ENCODE measurements around the gene TMEM17.

TMEM17 gene

DNA sequence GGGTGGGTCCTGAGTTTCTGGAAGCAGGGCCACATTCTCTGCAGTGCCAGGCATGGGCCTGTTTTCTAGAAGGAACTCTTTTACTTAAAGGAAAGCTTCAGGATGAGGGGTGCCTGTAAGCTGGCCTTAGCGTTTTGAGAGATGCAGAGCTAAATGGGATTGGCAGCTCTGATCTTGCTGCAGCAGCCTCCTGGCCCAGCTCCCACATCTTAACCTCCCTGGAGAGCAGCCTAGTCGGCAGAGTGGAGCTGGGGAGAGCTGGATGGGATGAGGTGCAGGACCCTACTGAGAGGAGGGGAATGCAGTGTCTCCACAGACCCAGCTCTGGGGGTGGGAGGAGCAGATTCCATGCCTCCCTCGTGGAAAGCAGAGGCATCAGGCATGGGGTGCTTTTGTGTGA, 52.0 kb downstream of the TMEM17 start:
- Histone ChIP-seq H3K9me3 (ENCODE audit: insufficient read depth, low read depth, low read length) (no peaks in the 10 kb centered on the region), H3K4me3 (ENCODE audit: low read length) (no peak overlapping the region), H3K4me1 (ENCODE audit: insufficient read depth, low read length) (peaks cover 10% of the 10 kb centered on the region), H3K27ac (ENCODE audit: low read depth, low read length) (no peak overlapping the region), H3K36me3 (ENCODE audit: insufficient read depth, low read length) (no peaks in the 10 kb centered on the region), H3K9ac (ENCODE audit: low read depth, low read length) (no peak overlapping the region), H3K27me3 (ENCODE audit: insufficient read depth, low read length) (peaks cover 21% of the 10 kb centered on the region)
- 82% methylated on average over 3 of the region's 3 CpGs for WGBS

DNA sequence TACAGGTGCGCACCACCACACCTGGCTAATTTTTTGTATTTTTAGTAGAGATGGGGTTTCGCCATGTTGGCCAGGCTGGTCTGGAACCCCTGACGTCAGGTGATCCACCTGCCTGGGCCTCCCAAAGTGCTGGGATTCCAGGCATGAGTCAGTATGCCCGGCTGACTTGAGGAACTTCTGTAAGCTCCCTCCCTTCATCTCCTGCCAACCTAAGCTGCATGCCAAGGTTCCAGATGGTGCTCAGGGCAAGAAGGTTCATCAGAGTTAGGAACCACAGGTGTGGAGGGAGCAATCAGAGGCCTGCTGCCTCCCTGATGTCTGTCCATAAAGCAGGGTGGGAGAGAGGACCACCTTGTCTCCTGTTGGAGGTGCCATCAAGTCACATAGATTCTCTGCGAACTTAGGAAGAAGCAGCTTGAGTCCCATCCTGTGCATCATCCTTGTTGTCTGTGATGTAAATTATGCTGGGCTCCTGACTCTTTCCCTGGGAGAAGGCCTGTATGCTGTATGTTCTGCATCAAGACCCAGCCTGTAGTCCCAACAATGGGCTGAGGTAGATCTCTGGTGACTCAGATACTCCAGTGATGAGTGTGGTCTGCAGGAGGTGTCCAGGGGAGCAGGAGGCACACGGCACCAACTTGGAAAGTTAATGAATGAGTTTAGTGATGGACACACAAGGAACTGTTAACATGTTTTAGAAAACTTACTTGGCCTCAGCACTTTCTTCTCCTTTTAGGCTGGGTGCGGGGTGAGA, 53.1 kb downstream of the TMEM17 start:
- Histone ChIP-seq H3K9ac (ENCODE audit: low read depth, low read length) (no peak overlapping the region), H3K4me1 (ENCODE audit: insufficient read depth, low read length) (peaks cover 8% of the 10 kb centered on the region), H3K27me3 (ENCODE audit: insufficient read depth, low read length) (peaks cover 13% of the 10 kb centered on the region), H3K27ac (ENCODE audit: low read depth, low read length) (no peak overlapping the region), H3K36me3 (ENCODE audit: insufficient read depth, low read length) (no peaks in the 10 kb centered on the region), H3K9me3 (ENCODE audit: insufficient read depth, low read depth, low read length) (no peaks in the 10 kb centered on the region), H3K4me3 (ENCODE audit: low read length) (no peak overlapping the region)
- WGBS, result 93% methylated on average over 6 of the region's 7 CpGs

DNA sequence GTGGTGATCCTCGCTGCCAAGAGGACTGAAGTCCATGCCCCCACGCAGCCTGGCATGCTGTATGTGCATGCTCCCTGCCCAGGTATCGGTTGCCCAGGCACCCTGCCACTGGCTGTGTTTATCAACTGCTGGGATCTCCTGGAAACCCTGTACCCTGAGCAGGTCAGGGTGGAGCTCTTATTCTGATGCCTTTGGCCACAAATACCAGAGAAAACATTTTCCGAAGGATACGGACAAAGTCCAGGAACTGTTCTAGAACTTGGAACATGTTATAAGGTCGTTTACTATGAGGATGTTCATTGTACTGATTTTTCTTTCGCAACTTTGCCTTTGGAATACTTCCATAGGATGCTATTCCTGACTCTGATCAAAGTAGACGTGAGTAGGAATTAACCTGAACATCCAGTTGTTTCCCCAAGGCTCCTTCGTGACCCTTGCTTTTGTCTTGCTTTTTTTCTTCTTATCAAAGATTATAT, 55.2 kb downstream of the TMEM17 start:
- Histone ChIP-seq H3K27ac (ENCODE audit: low read depth, low read length) (no peak overlapping the region), H3K4me1 (ENCODE audit: insufficient read depth, low read length) (no peaks in the 10 kb centered on the region), H3K27me3 (ENCODE audit: insufficient read depth, low read length) (no peaks in the 10 kb centered on the region), H3K4me3 (ENCODE audit: low read length) (no peak overlapping the region), H3K9ac (ENCODE audit: low read depth, low read length) (no peak overlapping the region), H3K36me3 (ENCODE audit: insufficient read depth, low read length) (no peaks in the 10 kb centered on the region), H3K9me3 (ENCODE audit: insufficient read depth, low read depth, low read length) (no peaks in the 10 kb centered on the region)
- WGBS, result 88% methylated on average over 9 of the region's 9 CpGs

Data from HUES64 (cell line).